HFFc6 (cell line): ENCODE measurements around the gene TYW1B. TPM values are rescaled to one million over a fixed set of nuclear protein-coding genes. Genes with fewer than 3 reads are reported as not detected.
"Not testable (repeated sequence)": the region's sequence is repeated elsewhere in the genome, so short reads cannot be mapped to it uniquely, and the experiment has no call there.

Experiments used
- DNase-seq: peaks from one replicate; pipeline ENCODE4 v3.0.0-alpha.2; 2018
- H3K27ac Mint-ChIP-seq: 2 replicates; pipeline ENCODE4 v1.8.0; 2020; ENCODE audit warnings: mild to moderate bottlenecking, mixed read lengths
- H3K27me3 Mint-ChIP-seq: 2 replicates; pipeline ENCODE4 v1.8.0; 2021; ENCODE audit warnings: mild to moderate bottlenecking, moderate library complexity, mixed read lengths; ENCODE audit not compliant: insufficient read depth
- H3K36me3 Mint-ChIP-seq: 2 replicates; pipeline ENCODE4 v1.8.0; 2021; ENCODE audit warnings: low read depth, mixed read lengths
- H3K4me1 Mint-ChIP-seq: 2 replicates; pipeline ENCODE4 v1.8.0; 2020; ENCODE audit warnings: low read depth, mixed read lengths
- H3K4me3 Mint-ChIP-seq: 2 replicates; pipeline ENCODE4 v1.8.0; 2020; ENCODE audit warnings: mild to moderate bottlenecking, moderate library complexity, mixed read lengths
- H3K9me3 Mint-ChIP-seq: 2 replicates; pipeline ENCODE4 v1.8.0; 2020; ENCODE audit warnings: mild to moderate bottlenecking, mixed read lengths
- total RNA-seq, 6 experiments: library from RNA; stranded (reverse); fragmentation: NEBNext Ultra II Directional; extraction: Animal tissue kit (Norgen Biotek cat#: 25700); gene quantifications; 2 replicates in 1 of 6; 3 replicates in 5 of 6; pipeline ENCODE4 v1.2.3, GENCODE V29; 2021
- TF ChIP-seq, protein P1 (sequence below): fragments of 200-600 bp; sonication (generic); IDR thresholded peaks from 2 replicates; pipeline ENCODE4 v1.5.0; 2021; ENCODE audit warnings: antibody characterized with exemption, mild to moderate bottlenecking

Gene TYW1B
- total RNA-seq, 6 experiments from 2014 or later = 3.0 to 3.9 (median 3.6) TPM

DNA sequence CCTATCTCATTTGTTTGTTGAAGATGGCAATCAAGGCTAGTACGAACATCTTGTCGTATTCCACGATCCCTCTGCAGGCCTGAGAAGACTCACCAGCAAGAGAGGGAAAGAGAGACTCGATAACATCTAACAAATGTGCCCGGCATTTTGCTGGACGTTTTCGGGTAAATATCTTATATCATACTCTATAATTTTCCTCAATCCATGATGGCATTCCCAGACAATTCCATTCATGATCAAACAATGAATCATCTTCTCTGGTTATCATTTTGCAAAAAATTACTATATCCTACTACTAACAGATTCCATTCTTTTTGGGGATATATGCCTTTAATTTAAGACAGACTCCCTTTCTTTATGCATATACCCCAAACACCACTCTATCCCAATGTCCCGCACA lies 118.1 kb downstream of the TYW1B start:
- H3K27ac Mint-ChIP-seq = no peak overlapping the region
- H3K27me3 Mint-ChIP-seq = peaks cover 1% of the 10 kb centered on the region; the same call in 1 of the 2 replicates
- H3K4me1 Mint-ChIP-seq = peaks cover 12% of the 10 kb centered on the region
- peaks cover 13% of the 10 kb centered on the region for H3K36me3 Mint-ChIP-seq
- no peak overlapping the region for H3K4me3 Mint-ChIP-seq
- TF ChIP-seq, protein P1, sequence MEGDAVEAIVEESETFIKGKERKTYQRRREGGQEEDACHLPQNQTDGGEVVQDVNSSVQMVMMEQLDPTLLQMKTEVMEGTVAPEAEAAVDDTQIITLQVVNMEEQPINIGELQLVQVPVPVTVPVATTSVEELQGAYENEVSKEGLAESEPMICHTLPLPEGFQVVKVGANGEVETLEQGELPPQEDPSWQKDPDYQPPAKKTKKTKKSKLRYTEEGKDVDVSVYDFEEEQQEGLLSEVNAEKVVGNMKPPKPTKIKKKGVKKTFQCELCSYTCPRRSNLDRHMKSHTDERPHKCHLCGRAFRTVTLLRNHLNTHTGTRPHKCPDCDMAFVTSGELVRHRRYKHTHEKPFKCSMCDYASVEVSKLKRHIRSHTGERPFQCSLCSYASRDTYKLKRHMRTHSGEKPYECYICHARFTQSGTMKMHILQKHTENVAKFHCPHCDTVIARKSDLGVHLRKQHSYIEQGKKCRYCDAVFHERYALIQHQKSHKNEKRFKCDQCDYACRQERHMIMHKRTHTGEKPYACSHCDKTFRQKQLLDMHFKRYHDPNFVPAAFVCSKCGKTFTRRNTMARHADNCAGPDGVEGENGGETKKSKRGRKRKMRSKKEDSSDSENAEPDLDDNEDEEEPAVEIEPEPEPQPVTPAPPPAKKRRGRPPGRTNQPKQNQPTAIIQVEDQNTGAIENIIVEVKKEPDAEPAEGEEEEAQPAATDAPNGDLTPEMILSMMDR = no peak
- no peak for DNase-seq
- no peaks in the 10 kb centered on the region for H3K9me3 Mint-ChIP-seq

DNA sequence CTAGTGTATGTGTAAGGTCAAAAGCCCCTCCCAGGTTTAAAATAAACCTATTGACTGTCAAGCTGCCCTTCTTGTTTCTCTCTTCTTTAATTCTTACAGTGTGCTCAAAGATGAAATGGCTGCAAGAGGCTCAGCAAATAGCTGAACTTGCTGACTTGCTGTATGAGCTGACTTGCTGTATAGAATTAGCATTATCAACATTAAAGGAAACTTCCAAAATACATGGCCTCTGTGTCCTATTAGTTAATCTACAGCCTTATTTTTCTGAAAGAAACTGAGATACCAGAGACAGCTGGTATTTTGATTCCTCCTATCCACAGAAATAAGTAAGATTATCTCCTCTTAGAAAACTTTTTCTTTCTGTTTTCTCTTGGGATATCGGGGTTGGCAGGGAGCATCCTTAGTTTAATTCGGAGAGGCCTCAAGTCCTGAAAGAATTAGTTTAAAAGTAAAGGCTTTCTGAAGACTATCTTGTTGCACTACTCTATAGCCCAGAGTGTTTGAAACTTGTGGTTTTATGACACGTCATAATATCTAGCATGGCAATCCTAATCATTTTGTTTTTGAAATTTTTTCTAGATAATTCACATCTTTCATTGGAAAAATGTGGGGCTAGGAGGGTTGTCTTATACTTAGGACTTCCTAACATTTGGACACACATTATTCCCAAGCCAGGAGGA lies 119.5 kb downstream of the TYW1B start:
- H3K9me3 Mint-ChIP-seq, DNase-seq, H3K27ac Mint-ChIP-seq, H3K4me3 Mint-ChIP-seq, H3K27me3 Mint-ChIP-seq: not testable (repeated sequence)
- Mint-ChIP-seq H3K4me1 (peaks cover 12% of the 10 kb centered on the region), H3K36me3 (peaks cover 13% of the 10 kb centered on the region)

DNA sequence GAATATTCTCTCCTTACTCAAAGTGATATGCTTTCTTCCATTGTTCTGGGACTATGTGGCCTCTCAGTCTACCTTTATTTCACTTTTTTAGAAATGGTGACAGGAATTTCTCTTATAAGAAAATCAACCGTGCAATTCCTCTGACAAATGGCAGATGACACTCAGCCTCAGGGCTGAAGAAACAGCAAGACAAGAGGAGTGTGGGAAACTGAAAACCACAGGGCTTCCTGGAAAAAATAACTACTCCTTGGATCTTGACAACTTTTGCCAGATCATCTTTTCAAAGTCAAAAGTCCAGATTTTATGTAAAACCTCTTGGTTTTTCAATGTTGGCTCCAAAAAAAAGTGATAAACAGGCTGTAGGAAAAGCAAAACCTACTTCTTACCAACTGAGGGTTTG lies 121.5 kb downstream of the TYW1B start:
- Mint-ChIP-seq H3K9me3 (no peaks in the 10 kb centered on the region), H3K4me3 (no peak overlapping the region), H3K36me3 (peaks cover 16% of the 10 kb centered on the region), H3K27ac (no peak overlapping the region), H3K27me3 (peaks cover 1% of the 10 kb centered on the region; the same call in 1 of the 2 replicates), H3K4me1 (peaks cover 12% of the 10 kb centered on the region)
- no peak for DNase-seq
- TF ChIP-seq, protein P1 = no peak

DNA sequence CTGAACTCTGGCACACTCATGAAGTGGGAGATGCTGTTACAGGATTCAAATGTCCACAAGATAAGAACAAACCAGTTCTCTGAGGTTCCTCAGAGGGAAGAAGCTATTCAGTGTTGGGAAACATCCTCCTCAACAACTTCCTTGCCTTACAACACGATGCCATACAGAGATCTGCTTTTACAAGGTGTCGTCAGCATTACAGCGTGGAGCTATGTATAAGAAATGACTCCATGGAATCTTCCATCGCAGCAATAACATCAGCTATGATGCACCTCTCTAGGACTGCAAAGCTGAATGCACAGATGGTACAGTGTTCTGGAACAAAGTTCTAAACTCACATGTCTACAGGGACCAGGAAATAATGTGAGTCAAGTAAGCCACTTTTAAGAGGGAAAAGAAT lies 122.3 kb downstream of the TYW1B start:
- peaks cover 12% of the 10 kb centered on the region for H3K4me1 Mint-ChIP-seq
- peaks cover 18% of the 10 kb centered on the region for H3K36me3 Mint-ChIP-seq
- H3K27ac Mint-ChIP-seq, H3K27me3 Mint-ChIP-seq, H3K4me3 Mint-ChIP-seq, H3K9me3 Mint-ChIP-seq, DNase-seq: not testable (repeated sequence)

DNA sequence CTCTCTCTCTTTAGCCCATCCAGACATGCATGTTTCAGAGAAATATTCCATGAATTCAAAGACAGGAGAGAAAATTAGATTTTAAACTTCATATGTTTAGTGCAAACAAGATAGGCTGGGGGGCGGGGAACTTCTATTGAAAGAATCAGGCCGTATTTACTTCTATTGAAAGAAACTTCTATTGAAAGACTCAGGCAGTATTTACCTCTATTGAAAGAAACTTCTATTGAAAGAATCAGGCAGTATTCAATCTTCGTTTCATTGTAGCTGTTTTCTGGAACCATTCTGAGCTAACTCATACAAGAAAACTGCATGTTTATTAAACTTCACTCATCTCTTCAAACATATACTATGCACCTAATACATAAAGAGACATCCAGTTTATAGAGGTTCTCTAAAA lies 123.1 kb downstream of the TYW1B start:
- H3K27ac Mint-ChIP-seq = no peak overlapping the region
- no peak overlapping the region for H3K4me3 Mint-ChIP-seq
- no peak for DNase-seq
- H3K27me3 Mint-ChIP-seq = peaks cover 1% of the 10 kb centered on the region; the same call in 1 of the 2 replicates
- H3K4me1 Mint-ChIP-seq = peaks cover 4% of the 10 kb centered on the region
- H3K36me3 Mint-ChIP-seq = peaks cover 14% of the 10 kb centered on the region
- TF ChIP-seq, protein P1 = no peak
- H3K9me3 Mint-ChIP-seq = no peaks in the 10 kb centered on the region

DNA sequence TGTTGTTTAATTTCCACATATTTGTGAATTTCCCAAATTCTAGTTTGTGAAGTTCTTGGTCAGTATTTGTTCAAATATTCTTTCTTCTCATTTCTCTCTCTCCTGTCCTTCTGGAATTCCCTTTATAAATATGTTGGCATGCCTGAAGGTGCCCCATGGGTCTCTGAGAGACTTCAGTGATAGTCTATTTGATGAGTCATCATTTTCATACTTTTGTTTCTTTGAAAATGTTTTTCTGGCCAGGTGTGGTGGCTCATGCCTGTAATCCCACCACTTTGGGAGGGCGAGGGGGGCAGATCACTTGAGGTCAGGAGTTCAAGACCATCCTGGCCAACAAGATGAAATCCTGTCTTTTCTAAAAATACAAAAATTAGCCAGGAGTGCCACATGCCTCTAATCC lies 127.5 kb downstream of the TYW1B start:
- H3K27ac Mint-ChIP-seq, DNase-seq, H3K27me3 Mint-ChIP-seq, H3K9me3 Mint-ChIP-seq, H3K4me3 Mint-ChIP-seq, H3K4me1 Mint-ChIP-seq, H3K36me3 Mint-ChIP-seq: not testable (repeated sequence)

DNA sequence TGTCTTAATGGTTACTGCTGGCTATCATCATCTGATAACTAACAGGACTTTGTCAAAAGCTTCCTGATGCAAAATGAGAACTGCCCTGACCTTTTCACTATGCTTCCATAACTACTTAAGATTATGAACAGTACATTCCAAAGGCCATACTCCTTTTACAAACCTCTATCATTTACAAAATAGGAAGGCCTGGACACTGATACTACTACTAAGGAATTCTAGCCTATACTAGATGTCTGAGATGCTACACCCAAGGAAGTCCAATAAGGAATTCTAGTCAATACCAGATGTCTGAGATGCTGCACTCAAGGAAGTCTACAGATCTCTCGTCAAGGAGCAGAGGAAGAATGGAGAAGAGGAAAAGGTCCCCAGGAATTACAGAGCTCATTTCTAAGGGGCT lies 130.9 kb downstream of the TYW1B start:
- not testable (repeated sequence) for H3K36me3 Mint-ChIP-seq, H3K27ac Mint-ChIP-seq, H3K9me3 Mint-ChIP-seq, DNase-seq, H3K4me1 Mint-ChIP-seq, H3K27me3 Mint-ChIP-seq, H3K4me3 Mint-ChIP-seq

DNA sequence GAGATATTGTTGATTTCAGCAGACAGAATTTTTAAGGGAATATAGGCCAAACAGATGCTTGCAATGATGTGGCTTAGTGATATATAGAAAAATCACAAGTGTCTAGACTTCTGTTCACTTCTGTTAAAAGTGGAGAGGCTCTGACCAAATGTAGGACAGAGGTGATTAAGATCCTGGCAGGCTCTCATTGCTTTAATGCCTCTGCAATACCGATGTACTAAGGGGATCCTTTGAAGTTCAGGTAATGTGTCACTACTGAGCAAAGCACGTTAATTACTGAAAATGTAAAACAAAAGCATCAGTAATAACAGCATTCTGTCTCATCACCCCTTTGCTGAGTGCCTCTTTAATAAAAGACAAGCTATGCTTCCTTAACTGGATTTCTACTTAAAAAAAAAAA lies 131.4 kb downstream of the TYW1B start:
- H3K27ac Mint-ChIP-seq = not testable (repeated sequence)

DNA sequence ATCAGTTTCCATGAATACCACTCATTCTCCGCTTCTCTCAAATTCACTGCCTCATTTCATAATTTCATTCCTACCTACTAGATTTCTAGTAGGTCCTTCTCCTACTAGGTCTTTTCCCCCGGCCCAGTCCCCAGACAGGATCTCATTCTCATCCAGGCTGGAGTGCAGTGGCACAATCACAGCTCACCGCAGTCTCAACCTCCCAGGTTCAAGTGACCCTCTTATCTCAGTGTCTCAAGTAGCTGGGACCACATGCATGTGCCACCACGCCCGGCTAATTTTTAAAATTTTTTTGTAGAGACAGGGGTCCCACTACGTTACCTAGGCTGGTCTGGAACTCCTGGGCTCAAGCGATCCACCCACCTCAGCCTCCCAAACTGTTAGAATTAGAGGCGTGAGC lies 132.5 kb downstream of the TYW1B start:
- not testable (repeated sequence) for H3K9me3 Mint-ChIP-seq, DNase-seq, H3K4me1 Mint-ChIP-seq, H3K36me3 Mint-ChIP-seq, H3K27me3 Mint-ChIP-seq, H3K27ac Mint-ChIP-seq, H3K4me3 Mint-ChIP-seq

More for the DNA sequence above, 131.4 kb downstream of the TYW1B start:
- not testable (repeated sequence) for H3K4me3 Mint-ChIP-seq, H3K9me3 Mint-ChIP-seq, H3K27me3 Mint-ChIP-seq, H3K4me1 Mint-ChIP-seq, DNase-seq, H3K36me3 Mint-ChIP-seq

DNA sequence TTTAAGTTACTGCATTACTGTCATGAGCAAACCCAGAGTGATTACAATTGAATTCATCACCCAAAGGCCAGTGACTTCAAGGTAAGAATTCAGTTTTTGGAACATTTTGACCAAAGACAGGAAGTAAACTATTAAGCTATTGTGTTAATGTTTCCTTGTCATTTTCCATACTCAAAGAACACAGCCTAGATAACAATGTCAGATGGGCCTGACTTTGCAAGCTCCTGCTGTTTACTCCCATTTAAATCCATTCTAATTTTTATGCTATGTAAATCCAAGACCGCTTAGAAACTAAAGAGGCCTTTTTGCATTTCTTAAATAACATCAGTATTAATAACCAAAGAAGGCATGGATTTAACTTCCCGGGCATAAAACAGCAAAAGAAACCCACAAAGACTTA lies 136.6 kb downstream of the TYW1B start:
- not testable (repeated sequence) for DNase-seq, H3K36me3 Mint-ChIP-seq, H3K27me3 Mint-ChIP-seq, H3K27ac Mint-ChIP-seq, H3K4me1 Mint-ChIP-seq, H3K9me3 Mint-ChIP-seq, H3K4me3 Mint-ChIP-seq

DNA sequence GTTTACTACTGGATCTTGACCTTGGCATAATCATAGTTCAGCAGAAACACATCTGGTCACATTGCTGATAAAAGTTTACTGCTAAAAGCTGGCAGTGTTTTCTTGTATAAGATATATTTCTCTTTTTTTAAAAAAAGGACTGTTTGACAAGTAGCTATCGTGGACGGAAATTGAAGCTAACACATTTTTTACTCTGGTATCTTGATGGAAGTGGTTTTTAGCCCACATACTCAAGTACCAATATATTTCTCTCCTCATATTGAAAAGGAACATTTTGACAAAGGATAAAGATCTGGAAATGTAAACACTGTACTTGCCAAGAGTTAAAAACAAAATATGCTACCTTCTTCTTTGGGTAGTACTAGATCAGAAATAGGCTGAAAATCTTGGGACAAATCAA lies 137.8 kb downstream of the TYW1B start:
- H3K27ac Mint-ChIP-seq, H3K27me3 Mint-ChIP-seq, H3K36me3 Mint-ChIP-seq, H3K9me3 Mint-ChIP-seq, H3K4me3 Mint-ChIP-seq, H3K4me1 Mint-ChIP-seq, DNase-seq: not testable (repeated sequence)
